K562 (cell line): ENCODE results near the gene ZNF48. TPM values are rescaled to one million over a fixed set of nuclear protein-coding genes. Genes with fewer than 3 reads are reported as not detected.
A peak's percentile ranks its signal among the peaks of the same experiment; 100 is the strongest.

Source experiments
- CHD1 ChIP-seq: fragments of 200-600 bp; sonication (generic); IDR thresholded peaks from one replicate; pipeline ENCODE4 v1.6.1; 2012; ENCODE audit warnings: mild to moderate bottlenecking, moderate library complexity, low read length, inconsistent platforms
- CXXC5 ChIP-seq: fragments of 250-450 bp; sonication (Bioruptor Pico); IDR thresholded peaks from 2 replicates; pipeline ENCODE4 v1.8.0; 2022; ENCODE audit warnings: inconsistent platforms, mild to moderate bottlenecking, moderate library complexity
- NFRKB ChIP-seq: fragments of 450-650 bp; IDR thresholded peaks from 2 replicates; pipeline ENCODE4 v1.6.1; 2016; ENCODE audit warnings: low read depth
- NR2C2 ChIP-seq, 2 experiments: fragments of 200-800 bp in 1 of 2; sonication (Bioruptor generic) in 1 of 2; sonication (generic) in 1 of 2; formaldehyde crosslinking in 1 of 2; IDR thresholded peaks; 2 replicates each; pipeline versions ENCODE4 v1.6.1 to v1.8.0; 2016 to 2022; ENCODE audit warnings: mild to moderate bottlenecking in 1 of 2, missing compliant biosample characterization in 1 of 2, missing genetic modification characterization in 1 of 2, missing genetic modification reagents in 1 of 2
- SIX5 ChIP-seq, 2 experiments: IDR thresholded peaks; 2 replicates each; pipeline ENCODE4 v1.6.1; 2011; ENCODE audit warnings: low read length in 2 of 2, borderline replicate concordance in 1 of 2, low read depth in 1 of 2, mild to moderate bottlenecking in 1 of 2, moderate library complexity in 1 of 2; ENCODE audit not compliant: insufficient read depth in 1 of 2
- TAF9B ChIP-seq: fragments of 450-650 bp; IDR thresholded peaks from 2 replicates; pipeline ENCODE4 v1.6.1; 2018; ENCODE audit warnings: mild to moderate bottlenecking; ENCODE audit not compliant: partially characterized antibody
- ZBTB1 ChIP-seq: sonication (generic); formaldehyde crosslinking; IDR thresholded peaks from 2 replicates; pipeline ENCODE4 v1.8.1; 2023; ENCODE audit warnings: missing genetic modification reagents, low read depth, mild to moderate bottlenecking, borderline replicate concordance
- polyA plus RNA-seq, 8 experiments: library from polyadenylated mRNA; depleted of rRNA in 4 of 8; stranded (reverse) in 5 of 8; unstranded in 3 of 8; fragments of >200 nt; fragmentation: Nextera tagmentation in 2 of 8; fragmentation: Illumina TruSeq in 1 of 8; extraction: Ambion mirVana in 2 of 8; extraction: Trizol in 1 of 8; gene quantifications; 2 replicates each; pipeline versions ENCODE4 v1.2.1 to v1.2.3, GENCODE V29; 2011 to 2014; ENCODE audit warnings: inconsistent platforms in 1 of 8, missing spikeins in 1 of 8
- total RNA-seq, 7 experiments: library from RNA; depleted of rRNA in 6 of 7; stranded (reverse); fragments of >200 nt in 6 of 7; fragmentation: Illumina TruSeq in 2 of 7; extraction: Trizol in 2 of 7; gene quantifications; 2 replicates each; pipeline versions ENCODE4 v1.2.1 to v1.2.3, GENCODE V29; 2011 to 2021; ENCODE audit warnings: low replicate concordance in 1 of 7
- TF ChIP-seq, protein P1 (sequence below): fragments of 450-650 bp; IDR thresholded peaks from 2 replicates; pipeline ENCODE4 v1.6.1; 2016; ENCODE audit warnings: mild to moderate bottlenecking, moderate library complexity
- TF ChIP-seq, protein P2 (sequence below): fragments of 250-450 bp; sonication (Bioruptor Pico); IDR thresholded peaks from 2 replicates; pipeline ENCODE4 v1.4.0; 2020

The ZNF48 gene
- total and polyA plus RNA-seq, 9 of the 15 experiments (the other 6 are each of a cell fraction or from before 2014, with no cell fraction given) = 0.38 to 11.6 (median 4.7) TPM

DNA sequence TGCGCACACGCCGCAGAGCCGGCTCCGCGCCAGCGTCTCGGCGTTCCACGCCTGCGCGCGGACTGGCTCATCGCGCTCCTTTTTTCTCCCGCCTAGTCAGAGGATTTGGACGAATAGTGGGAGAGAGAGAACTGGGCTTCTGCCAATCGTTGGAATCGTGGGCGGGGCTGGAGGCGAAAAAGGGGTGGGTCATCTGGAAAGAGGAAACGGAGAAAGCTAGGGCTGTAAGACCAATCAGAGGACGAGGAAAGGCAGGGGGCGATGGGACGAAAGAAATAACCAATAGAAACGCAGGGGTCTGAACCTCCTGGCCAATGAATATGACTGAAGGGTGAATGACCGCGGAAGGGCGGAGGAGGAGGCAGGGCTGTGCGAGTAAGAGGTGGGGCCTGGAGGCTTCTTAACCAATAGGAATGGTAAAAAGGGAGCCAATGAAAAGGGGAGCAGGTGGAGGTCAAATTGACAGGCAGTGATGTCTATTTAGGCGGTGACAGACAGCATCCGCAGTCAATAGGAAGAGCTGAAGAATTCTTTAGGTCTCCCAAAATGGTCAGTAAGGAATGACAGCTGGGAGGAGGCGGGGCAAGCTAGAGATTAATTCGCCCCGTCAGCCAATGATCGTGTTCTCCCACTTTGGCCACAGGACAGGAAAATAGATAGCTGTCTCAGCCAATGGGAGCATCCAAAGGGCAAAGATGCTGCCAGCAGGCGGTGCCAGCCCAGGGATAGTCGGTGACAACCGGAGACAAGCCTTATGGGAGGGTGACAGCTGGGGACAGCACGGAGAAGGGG lies 24.6 kb upstream of the ZNF48 start, which contains the start of gene TBC1D10B (continued):
- TF ChIP-seq, protein P1, sequence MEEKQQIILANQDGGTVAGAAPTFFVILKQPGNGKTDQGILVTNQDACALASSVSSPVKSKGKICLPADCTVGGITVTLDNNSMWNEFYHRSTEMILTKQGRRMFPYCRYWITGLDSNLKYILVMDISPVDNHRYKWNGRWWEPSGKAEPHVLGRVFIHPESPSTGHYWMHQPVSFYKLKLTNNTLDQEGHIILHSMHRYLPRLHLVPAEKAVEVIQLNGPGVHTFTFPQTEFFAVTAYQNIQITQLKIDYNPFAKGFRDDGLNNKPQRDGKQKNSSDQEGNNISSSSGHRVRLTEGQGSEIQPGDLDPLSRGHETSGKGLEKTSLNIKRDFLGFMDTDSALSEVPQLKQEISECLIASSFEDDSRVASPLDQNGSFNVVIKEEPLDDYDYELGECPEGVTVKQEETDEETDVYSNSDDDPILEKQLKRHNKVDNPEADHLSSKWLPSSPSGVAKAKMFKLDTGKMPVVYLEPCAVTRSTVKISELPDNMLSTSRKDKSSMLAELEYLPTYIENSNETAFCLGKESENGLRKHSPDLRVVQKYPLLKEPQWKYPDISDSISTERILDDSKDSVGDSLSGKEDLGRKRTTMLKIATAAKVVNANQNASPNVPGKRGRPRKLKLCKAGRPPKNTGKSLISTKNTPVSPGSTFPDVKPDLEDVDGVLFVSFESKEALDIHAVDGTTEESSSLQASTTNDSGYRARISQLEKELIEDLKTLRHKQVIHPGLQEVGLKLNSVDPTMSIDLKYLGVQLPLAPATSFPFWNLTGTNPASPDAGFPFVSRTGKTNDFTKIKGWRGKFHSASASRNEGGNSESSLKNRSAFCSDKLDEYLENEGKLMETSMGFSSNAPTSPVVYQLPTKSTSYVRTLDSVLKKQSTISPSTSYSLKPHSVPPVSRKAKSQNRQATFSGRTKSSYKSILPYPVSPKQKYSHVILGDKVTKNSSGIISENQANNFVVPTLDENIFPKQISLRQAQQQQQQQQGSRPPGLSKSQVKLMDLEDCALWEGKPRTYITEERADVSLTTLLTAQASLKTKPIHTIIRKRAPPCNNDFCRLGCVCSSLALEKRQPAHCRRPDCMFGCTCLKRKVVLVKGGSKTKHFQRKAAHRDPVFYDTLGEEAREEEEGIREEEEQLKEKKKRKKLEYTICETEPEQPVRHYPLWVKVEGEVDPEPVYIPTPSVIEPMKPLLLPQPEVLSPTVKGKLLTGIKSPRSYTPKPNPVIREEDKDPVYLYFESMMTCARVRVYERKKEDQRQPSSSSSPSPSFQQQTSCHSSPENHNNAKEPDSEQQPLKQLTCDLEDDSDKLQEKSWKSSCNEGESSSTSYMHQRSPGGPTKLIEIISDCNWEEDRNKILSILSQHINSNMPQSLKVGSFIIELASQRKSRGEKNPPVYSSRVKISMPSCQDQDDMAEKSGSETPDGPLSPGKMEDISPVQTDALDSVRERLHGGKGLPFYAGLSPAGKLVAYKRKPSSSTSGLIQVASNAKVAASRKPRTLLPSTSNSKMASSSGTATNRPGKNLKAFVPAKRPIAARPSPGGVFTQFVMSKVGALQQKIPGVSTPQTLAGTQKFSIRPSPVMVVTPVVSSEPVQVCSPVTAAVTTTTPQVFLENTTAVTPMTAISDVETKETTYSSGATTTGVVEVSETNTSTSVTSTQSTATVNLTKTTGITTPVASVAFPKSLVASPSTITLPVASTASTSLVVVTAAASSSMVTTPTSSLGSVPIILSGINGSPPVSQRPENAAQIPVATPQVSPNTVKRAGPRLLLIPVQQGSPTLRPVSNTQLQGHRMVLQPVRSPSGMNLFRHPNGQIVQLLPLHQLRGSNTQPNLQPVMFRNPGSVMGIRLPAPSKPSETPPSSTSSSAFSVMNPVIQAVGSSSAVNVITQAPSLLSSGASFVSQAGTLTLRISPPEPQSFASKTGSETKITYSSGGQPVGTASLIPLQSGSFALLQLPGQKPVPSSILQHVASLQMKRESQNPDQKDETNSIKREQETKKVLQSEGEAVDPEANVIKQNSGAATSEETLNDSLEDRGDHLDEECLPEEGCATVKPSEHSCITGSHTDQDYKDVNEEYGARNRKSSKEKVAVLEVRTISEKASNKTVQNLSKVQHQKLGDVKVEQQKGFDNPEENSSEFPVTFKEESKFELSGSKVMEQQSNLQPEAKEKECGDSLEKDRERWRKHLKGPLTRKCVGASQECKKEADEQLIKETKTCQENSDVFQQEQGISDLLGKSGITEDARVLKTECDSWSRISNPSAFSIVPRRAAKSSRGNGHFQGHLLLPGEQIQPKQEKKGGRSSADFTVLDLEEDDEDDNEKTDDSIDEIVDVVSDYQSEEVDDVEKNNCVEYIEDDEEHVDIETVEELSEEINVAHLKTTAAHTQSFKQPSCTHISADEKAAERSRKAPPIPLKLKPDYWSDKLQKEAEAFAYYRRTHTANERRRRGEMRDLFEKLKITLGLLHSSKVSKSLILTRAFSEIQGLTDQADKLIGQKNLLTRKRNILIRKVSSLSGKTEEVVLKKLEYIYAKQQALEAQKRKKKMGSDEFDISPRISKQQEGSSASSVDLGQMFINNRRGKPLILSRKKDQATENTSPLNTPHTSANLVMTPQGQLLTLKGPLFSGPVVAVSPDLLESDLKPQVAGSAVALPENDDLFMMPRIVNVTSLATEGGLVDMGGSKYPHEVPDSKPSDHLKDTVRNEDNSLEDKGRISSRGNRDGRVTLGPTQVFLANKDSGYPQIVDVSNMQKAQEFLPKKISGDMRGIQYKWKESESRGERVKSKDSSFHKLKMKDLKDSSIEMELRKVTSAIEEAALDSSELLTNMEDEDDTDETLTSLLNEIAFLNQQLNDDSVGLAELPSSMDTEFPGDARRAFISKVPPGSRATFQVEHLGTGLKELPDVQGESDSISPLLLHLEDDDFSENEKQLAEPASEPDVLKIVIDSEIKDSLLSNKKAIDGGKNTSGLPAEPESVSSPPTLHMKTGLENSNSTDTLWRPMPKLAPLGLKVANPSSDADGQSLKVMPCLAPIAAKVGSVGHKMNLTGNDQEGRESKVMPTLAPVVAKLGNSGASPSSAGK = no peak
- TF ChIP-seq CHD1 (no peak), ZBTB1 (no peak), SIX5 (IDR thresholded peaks at IDR 0.05; ENCODE audit: borderline replicate concordance in 1 of 2, insufficient read depth in 1 of 2, low read depth in 1 of 2, low read length in 2 of 2) (no peak), NR2C2 (CRISPR knock-in tag; IDR thresholded peaks at IDR 0.05) (no peak), NR2C2 (tag; IDR thresholded peaks at IDR 0.05) (peak; percentile 83), TAF9B (no peak), NFRKB (no peak), CXXC5 (peak; percentile 3; the same call in 1 of the 2 replicates)
- TF ChIP-seq, protein P2, sequence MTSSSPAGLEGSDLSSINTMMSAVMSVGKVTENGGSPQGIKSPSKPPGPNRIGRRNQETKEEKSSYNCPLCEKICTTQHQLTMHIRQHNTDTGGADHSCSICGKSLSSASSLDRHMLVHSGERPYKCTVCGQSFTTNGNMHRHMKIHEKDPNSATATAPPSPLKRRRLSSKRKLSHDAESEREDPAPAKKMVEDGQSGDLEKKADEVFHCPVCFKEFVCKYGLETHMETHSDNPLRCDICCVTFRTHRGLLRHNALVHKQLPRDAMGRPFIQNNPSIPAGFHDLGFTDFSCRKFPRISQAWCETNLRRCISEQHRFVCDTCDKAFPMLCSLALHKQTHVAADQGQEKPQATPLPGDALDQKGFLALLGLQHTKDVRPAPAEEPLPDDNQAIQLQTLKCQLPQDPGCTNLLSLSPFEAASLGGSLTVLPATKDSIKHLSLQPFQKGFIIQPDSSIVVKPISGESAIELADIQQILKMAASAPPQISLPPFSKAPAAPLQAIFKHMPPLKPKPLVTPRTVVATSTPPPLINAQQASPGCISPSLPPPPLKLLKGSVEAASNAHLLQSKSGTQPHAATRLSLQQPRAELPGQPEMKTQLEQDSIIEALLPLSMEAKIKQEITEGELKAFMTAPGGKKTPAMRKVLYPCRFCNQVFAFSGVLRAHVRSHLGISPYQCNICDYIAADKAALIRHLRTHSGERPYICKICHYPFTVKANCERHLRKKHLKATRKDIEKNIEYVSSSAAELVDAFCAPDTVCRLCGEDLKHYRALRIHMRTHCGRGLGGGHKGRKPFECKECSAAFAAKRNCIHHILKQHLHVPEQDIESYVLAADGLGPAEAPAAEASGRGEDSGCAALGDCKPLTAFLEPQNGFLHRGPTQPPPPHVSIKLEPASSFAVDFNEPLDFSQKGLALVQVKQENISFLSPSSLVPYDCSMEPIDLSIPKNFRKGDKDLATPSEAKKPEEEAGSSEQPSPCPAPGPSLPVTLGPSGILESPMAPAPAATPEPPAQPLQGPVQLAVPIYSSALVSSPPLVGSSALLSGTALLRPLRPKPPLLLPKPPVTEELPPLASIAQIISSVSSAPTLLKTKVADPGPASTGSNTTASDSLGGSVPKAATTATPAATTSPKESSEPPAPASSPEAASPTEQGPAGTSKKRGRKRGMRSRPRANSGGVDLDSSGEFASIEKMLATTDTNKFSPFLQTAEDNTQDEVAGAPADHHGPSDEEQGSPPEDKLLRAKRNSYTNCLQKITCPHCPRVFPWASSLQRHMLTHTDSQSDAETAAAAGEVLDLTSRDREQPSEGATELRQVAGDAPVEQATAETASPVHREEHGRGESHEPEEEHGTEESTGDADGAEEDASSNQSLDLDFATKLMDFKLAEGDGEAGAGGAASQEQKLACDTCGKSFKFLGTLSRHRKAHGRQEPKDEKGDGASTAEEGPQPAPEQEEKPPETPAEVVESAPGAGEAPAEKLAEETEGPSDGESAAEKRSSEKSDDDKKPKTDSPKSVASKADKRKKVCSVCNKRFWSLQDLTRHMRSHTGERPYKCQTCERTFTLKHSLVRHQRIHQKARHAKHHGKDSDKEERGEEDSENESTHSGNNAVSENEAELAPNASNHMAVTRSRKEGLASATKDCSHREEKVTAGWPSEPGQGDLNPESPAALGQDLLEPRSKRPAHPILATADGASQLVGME (CRISPR knock-in tag) = no peak
